HL-60 (cell line): ENCODE measurements around the gene NEURL1.

Experiments
- DNase-seq, 2 experiments: peaks; one replicate each; pipeline ENCODE4 v3.0.0-alpha.2; 2010 to 2020; ENCODE audit warnings: low read depth in 1 of 2, low spot score in 1 of 2
- H3K27ac ChIP-seq: fragments of 250-450 bp; sonication (Bioruptor Pico); replicated peaks from 2 replicates; pipeline ENCODE4 v1.5.1; 2020; ENCODE audit warnings: mild to moderate bottlenecking, moderate library complexity
- H3K27me3 ChIP-seq: fragments of 250-450 bp; sonication (Bioruptor Pico); 2 replicates; pipeline ENCODE4 v1.5.1; 2021; ENCODE audit warnings: mild to moderate bottlenecking, moderate library complexity; ENCODE audit not compliant: insufficient read depth, poor library complexity, severe bottlenecking
- H3K4me3 ChIP-seq: replicated peaks from 2 replicates; pipeline ENCODE4 v1.5.1; 2011; ENCODE audit warnings: mild to moderate bottlenecking, control low read depth, low read length; ENCODE audit not compliant: insufficient read depth
- GABPA ChIP-seq: IDR thresholded peaks from 2 replicates; pipeline ENCODE4 v1.6.1; 2012; ENCODE audit warnings: low read depth
- POLR2AphosphoS5 ChIP-seq: IDR thresholded peaks from 2 replicates; pipeline ENCODE4 v1.6.1; 2012; ENCODE audit warnings: low read depth
- REST ChIP-seq: IDR thresholded peaks from 2 replicates; pipeline ENCODE4 v1.6.1; 2012; ENCODE audit warnings: low read depth; ENCODE audit not compliant: insufficient replicate concordance
- SPI1 ChIP-seq: IDR thresholded peaks from 2 replicates; pipeline ENCODE4 v1.6.1; 2012; ENCODE audit warnings: low read depth, mild to moderate bottlenecking, borderline replicate concordance
- TF ChIP-seq, protein P1 (sequence below): IDR thresholded peaks from one replicate; pipeline ENCODE4 v1.5.1; 2011; ENCODE audit warnings: low read length, control low read depth, inconsistent platforms; ENCODE audit not compliant: insufficient read depth

The NEURL1 gene

GRCh38 chr10:103581499-103581898 is 88.0 kb downstream of the NEURL1 start:
- TF ChIP-seq GABPA (no peak), SPI1 (no peak), REST (no peak), POLR2AphosphoS5 (no peak)
- TF ChIP-seq, protein P1, sequence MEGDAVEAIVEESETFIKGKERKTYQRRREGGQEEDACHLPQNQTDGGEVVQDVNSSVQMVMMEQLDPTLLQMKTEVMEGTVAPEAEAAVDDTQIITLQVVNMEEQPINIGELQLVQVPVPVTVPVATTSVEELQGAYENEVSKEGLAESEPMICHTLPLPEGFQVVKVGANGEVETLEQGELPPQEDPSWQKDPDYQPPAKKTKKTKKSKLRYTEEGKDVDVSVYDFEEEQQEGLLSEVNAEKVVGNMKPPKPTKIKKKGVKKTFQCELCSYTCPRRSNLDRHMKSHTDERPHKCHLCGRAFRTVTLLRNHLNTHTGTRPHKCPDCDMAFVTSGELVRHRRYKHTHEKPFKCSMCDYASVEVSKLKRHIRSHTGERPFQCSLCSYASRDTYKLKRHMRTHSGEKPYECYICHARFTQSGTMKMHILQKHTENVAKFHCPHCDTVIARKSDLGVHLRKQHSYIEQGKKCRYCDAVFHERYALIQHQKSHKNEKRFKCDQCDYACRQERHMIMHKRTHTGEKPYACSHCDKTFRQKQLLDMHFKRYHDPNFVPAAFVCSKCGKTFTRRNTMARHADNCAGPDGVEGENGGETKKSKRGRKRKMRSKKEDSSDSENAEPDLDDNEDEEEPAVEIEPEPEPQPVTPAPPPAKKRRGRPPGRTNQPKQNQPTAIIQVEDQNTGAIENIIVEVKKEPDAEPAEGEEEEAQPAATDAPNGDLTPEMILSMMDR, result no peak
- Histone ChIP-seq H3K27ac (no peak overlapping the region), H3K4me3 (no peak overlapping the region), H3K27me3 (peaks cover 3% of the 10 kb centered on the region)
- no peak for DNase-seq

DNA sequence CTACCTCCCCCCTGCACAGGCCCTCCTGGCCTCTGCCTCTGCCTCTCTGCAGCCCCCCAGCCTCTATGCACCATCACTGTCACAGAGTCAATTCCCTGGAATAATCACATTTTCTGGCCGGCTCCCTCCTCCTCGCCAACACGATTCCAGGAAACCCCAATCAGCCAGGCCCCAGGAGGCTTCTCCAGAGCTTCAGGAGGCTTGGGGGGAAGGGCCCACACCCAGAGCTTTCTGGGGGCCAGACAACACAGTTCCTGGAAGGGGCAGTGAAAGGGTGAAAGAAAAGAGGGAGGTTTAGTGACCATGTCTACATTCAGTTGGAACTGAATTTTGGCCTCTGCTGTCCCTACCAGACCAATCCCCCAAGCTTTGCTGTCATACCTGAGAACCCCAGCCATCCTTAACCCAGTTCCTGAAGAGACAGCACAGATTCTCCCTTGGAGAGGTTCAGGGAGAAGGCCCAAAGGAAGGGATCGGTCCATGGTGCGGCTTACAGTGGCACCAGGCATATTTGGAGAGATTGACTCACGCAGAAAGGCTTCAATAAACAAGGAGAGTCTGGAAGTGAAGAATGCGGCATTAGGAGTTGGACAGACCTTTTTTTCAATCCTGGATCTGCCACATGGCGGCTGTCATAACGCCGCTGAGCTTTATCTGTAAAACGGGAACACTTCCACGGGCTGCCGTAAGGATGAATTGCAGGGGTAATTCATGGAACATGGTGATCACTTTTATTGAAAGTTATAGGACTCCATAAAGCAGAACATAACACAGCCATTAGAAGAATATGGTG is 89.0 kb downstream of the NEURL1 start:
- Histone ChIP-seq H3K27me3 (peaks cover 3% of the 10 kb centered on the region), H3K4me3 (no peak overlapping the region), H3K27ac (no peak overlapping the region)
- TF ChIP-seq, protein P1, result no peak
- no peak for TF ChIP-seq GABPA
- TF ChIP-seq SPI1, result no peak
- no peak for TF ChIP-seq REST
- no peak for TF ChIP-seq POLR2AphosphoS5
- no peak for DNase-seq

- DNase-seq, result no peak
- peaks cover 3% of the 10 kb centered on the region for H3K27me3 ChIP-seq
- no peak for TF ChIP-seq POLR2AphosphoS5
- no peak for TF ChIP-seq REST
- no peak for TF ChIP-seq GABPA
- TF ChIP-seq, protein P1, result no peak
- TF ChIP-seq SPI1, result no peak
- peak overlapping the region; percentile 43; the same call in 1 of the 2 replicates for H3K4me3 ChIP-seq
- H3K27ac ChIP-seq, result no peak overlapping the region
These were observed 90.3 kb downstream of the NEURL1 start for GRCh38 chr10:103583871-103584215.
